ENCODE results near the gene GRN.
"Not testable (repeated sequence)": the region's sequence is repeated elsewhere in the genome, so short reads cannot be mapped to it uniquely, and the experiment has no call there.

The GRN gene

DNA sequence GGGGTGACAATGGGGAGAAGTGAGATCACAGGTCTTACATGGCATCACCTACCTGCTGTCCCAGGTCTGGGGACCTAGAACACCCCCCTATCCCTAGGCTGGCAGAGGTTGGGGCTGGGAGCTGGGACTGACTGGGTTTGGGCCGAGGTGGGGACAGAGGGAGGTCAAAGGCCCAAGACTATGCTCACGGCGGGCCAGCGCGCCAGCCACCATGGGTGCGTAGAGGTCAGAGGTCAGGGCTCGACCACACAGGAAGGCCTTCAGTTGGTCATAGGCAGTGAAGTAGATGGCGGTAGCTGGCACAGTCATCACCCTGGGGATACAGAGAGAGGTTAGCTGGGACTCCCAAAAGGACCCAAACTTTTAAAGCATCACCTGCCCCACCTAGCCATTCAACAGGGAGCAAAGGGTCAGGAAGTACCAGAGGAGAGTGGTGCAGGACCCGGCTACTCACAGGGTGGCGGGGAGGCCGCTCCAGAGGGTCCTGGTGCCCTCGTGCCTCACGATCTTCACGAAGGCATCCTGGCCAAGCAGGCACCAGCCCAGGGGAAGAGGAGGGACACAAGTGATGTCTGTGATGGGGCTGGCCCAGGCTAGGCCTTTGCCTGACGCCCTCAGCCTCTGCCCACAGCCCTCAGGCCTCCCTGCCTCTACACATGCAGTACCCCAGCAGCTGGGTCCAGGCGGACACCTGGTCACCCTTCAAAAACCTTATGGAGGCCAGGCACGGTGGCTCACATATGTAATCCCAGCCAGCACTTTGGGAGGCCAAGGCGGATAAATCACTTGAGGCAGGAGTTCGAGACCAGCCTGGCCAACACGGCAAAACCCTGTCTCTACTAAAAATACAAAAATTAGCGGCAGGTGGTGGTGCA is 23.6 kb upstream of the GRN start:
- no peak overlapping the region for H3K27ac ChIP-seq (ENCODE audit: low read depth in 2 of 2, low read length in 2 of 2)
- no peak overlapping the region for H3K4me3 ChIP-seq (ENCODE audit: low read length in 2 of 2)
- H3K4me1 ChIP-seq (ENCODE audit: control insufficient read depth in 2 of 2, insufficient read depth in 2 of 2, low read length in 2 of 2): peaks cover 8 to 13% of the 10 kb centered on the region in 2 donors
- H3K9me3 ChIP-seq (ENCODE audit: control insufficient read depth in 2 of 2, low read length in 2 of 2): no peaks in the 10 kb centered on the region
- H3K9ac ChIP-seq (ENCODE audit: low read depth in 1 of 2, low read length in 2 of 2): no peak overlapping the region
- H3K36me3 ChIP-seq (ENCODE audit: control insufficient read depth in 2 of 2, insufficient read depth in 2 of 2, low read length in 2 of 2): peaks cover 11 to 31% of the 10 kb centered on the region in 2 donors
- peaks cover under 1 to 14% of the 10 kb centered on the region in 2 donors for H3K27me3 ChIP-seq (ENCODE audit: control insufficient read depth in 2 of 2, insufficient read depth in 2 of 2, low read length in 2 of 2)

DNA sequence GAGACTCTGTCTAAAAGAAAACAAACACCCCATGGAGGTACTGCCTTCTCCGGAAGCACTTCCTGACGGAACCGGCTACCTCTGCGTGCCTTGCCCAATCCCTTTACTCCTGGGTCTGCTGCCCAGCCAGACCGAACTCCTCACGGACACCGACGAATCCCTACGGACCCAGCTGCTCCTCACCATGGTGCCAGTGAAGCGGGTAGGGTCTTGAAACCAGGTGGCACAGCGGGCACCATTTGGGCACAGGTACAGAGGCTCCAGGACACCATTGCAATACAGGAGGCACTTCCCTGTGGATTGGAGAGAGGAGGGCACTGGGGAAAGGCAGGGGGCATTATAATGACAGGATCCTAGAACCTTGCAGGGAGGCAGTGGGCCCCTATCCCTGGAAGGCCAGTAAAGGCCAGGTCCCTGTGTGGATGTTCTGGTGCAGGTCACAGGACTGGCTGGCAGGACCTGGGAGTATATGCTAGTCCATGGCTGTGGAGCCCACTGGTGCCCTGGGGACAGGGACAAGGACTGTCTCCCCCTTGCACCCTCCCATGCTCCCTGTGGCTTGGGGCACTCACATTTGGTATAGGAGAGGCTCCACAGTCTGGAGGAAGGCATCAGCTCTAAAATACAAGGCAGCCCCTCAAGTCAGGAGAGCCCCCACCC is 22.7 kb upstream of the GRN start:
- no peak overlapping the region for H3K9ac ChIP-seq (ENCODE audit: low read depth in 1 of 2, low read length in 2 of 2)
- H3K4me3 ChIP-seq (ENCODE audit: low read length in 2 of 2): no peak overlapping the region
- H3K27ac ChIP-seq (ENCODE audit: low read depth in 2 of 2, low read length in 2 of 2): no peak overlapping the region
- H3K4me1 ChIP-seq (ENCODE audit: control insufficient read depth in 2 of 2, insufficient read depth in 2 of 2, low read length in 2 of 2): peaks cover 8 to 13% of the 10 kb centered on the region in 2 donors
- no peaks in the 10 kb centered on the region for H3K9me3 ChIP-seq (ENCODE audit: control insufficient read depth in 2 of 2, low read length in 2 of 2)
- H3K36me3 ChIP-seq (ENCODE audit: control insufficient read depth in 2 of 2, insufficient read depth in 2 of 2, low read length in 2 of 2): peaks cover 11 to 31% of the 10 kb centered on the region in 2 donors
- peaks cover 0 to 5% of the 10 kb centered on the region in 2 donors for H3K27me3 ChIP-seq (ENCODE audit: control insufficient read depth in 2 of 2, insufficient read depth in 2 of 2, low read length in 2 of 2)

GRCh38 chr17:44323359-44324091 is 21.6 kb upstream of the GRN start:
- H3K36me3 ChIP-seq (ENCODE audit: control insufficient read depth in 2 of 2, insufficient read depth in 2 of 2, low read length in 2 of 2): peaks cover 11 to 31% of the 10 kb centered on the region in 2 donors
- H3K27me3 ChIP-seq (ENCODE audit: control insufficient read depth in 2 of 2, insufficient read depth in 2 of 2, low read length in 2 of 2): no peaks in the 10 kb centered on the region
- peak overlapping the region; percentile 73 to 84 for H3K4me3 ChIP-seq (ENCODE audit: low read length in 2 of 2)
- peak overlapping the region; percentile 94 to 97 for H3K27ac ChIP-seq (ENCODE audit: low read depth in 2 of 2, low read length in 2 of 2)
- no peaks in the 10 kb centered on the region for H3K9me3 ChIP-seq (ENCODE audit: control insufficient read depth in 2 of 2, low read length in 2 of 2)
- H3K4me1 ChIP-seq (ENCODE audit: control insufficient read depth in 2 of 2, insufficient read depth in 2 of 2, low read length in 2 of 2): peaks cover 8 to 13% of the 10 kb centered on the region in 2 donors
- H3K9ac ChIP-seq (ENCODE audit: low read depth in 1 of 2, low read length in 2 of 2): peak overlapping the region; percentile 90

DNA sequence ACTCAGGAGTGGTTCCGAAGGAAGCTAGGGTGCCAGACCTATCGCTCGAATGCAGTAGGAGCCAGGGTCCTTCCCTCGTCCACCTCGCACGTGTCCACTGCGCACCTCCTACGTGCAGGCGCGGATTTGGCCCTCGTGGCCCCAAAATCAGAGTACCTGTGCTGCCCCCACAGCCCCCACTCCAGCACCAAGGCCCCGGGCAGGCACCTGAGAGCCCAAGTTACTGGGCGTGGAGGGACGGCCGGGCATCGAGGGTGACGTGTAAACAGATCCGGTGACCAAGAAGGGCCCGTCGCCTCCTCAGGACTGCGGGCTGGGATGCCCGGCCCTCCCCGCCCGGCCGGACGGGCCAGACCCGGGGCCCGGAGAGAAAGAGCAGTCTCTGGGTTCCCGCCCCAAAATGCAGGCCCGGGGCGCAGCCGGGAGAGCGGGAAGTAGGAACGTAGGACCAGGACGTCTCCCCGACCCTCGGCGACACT is 21.0 kb upstream of the GRN start:
- no peaks in the 10 kb centered on the region for H3K27me3 ChIP-seq (ENCODE audit: control insufficient read depth in 2 of 2, insufficient read depth in 2 of 2, low read length in 2 of 2)
- peak overlapping the region; percentile 90 for H3K9ac ChIP-seq (ENCODE audit: low read depth in 1 of 2, low read length in 2 of 2)
- peaks cover 11 to 31% of the 10 kb centered on the region in 2 donors for H3K36me3 ChIP-seq (ENCODE audit: control insufficient read depth in 2 of 2, insufficient read depth in 2 of 2, low read length in 2 of 2)
- peaks cover 8 to 13% of the 10 kb centered on the region in 2 donors for H3K4me1 ChIP-seq (ENCODE audit: control insufficient read depth in 2 of 2, insufficient read depth in 2 of 2, low read length in 2 of 2)
- H3K27ac ChIP-seq (ENCODE audit: low read depth in 2 of 2, low read length in 2 of 2): peak overlapping the region; percentile 94 to 97
- no peaks in the 10 kb centered on the region for H3K9me3 ChIP-seq (ENCODE audit: control insufficient read depth in 2 of 2, low read length in 2 of 2)
- H3K4me3 ChIP-seq (ENCODE audit: low read length in 2 of 2): peak overlapping the region; percentile 73 to 84

DNA sequence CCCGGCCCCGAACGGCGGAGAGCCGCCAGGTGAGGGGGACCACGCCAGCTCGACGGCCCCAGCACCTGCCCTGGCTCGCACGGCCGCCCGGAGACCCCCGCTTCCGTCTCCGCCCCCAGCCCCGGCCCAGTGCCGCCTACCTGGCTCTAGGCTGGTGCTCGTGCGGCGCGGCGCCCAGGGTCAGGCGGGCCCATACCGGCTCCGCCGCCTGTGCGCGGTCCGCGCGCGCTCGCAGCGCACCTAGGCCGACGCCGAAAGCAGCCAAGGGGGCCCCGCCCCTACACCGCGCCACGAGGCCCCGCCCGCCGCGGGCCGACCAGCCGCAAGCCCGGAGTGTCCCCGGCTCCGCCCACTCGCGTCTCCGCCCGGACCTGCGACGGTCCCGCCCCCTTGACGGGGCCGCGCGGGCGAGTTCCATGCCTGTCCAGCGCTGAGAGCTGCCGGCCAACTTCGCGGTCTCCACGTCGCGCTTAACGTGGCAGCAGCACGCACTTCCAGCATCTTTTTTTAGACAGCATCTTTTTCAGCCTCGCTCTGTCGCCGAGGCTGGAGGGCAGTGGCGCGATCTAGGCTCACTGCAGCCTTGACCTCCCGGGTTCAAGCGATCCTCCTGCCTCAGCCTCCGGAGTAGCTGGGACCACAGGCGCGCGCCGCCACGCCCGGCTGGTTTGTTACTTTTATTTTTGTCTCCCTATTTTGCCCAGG is 20.4 kb upstream of the GRN start, which contains the start of gene SLC25A39:
Gene SLC25A39 (minus strand): TSS at position 253 of the 705 bp plus-strand sequence. CDS start 1,261 bp downstream, outside the sequence.
- H3K4me1 ChIP-seq (ENCODE audit: control insufficient read depth in 2 of 2, insufficient read depth in 2 of 2, low read length in 2 of 2): peaks cover 8 to 13% of the 10 kb centered on the region in 2 donors
- peaks cover 9 to 26% of the 10 kb centered on the region in 2 donors for H3K36me3 ChIP-seq (ENCODE audit: control insufficient read depth in 2 of 2, insufficient read depth in 2 of 2, low read length in 2 of 2)
- no peaks in the 10 kb centered on the region for H3K27me3 ChIP-seq (ENCODE audit: control insufficient read depth in 2 of 2, insufficient read depth in 2 of 2, low read length in 2 of 2)
- peak within 1 kb of the TSS; percentile 79 to 84 for H3K4me3 ChIP-seq (ENCODE audit: low read length in 2 of 2)
- H3K9ac ChIP-seq (ENCODE audit: low read depth in 1 of 2, low read length in 2 of 2): peak within 1 kb of the TSS; percentile 90 to 92
- H3K27ac ChIP-seq (ENCODE audit: low read depth in 2 of 2, low read length in 2 of 2): peak within 1 kb of the TSS; percentile 94 to 97
- no peaks in the 10 kb centered on the region for H3K9me3 ChIP-seq (ENCODE audit: control insufficient read depth in 2 of 2, low read length in 2 of 2)

- Histone ChIP-seq H3K9ac (ENCODE audit: low read depth in 1 of 2, low read length in 2 of 2) (peak overlapping the region; percentile 47), H3K4me3 (ENCODE audit: low read length in 2 of 2) (peak overlapping the region; percentile 59 to 63), H3K9me3 (ENCODE audit: control insufficient read depth in 2 of 2, low read length in 2 of 2) (no peaks in the 10 kb centered on the region), H3K4me1 (ENCODE audit: control insufficient read depth in 2 of 2, insufficient read depth in 2 of 2, low read length in 2 of 2) (peaks cover 8 to 13% of the 10 kb centered on the region in 2 donors), H3K36me3 (ENCODE audit: control insufficient read depth in 2 of 2, insufficient read depth in 2 of 2, low read length in 2 of 2) (peaks cover 0 to 5% of the 10 kb centered on the region in 2 donors), H3K27ac (ENCODE audit: low read depth in 2 of 2, low read length in 2 of 2) (peak overlapping the region; percentile 27 to 32), H3K27me3 (ENCODE audit: control insufficient read depth in 2 of 2, insufficient read depth in 2 of 2, low read length in 2 of 2) (no peaks in the 10 kb centered on the region)
Observed at GRCh38 chr17:44326861-44327444, 18.1 kb upstream of the GRN start.

- Histone ChIP-seq H3K9ac (ENCODE audit: low read depth in 1 of 2, low read length in 2 of 2) (no peak overlapping the region), H3K4me3 (ENCODE audit: low read length in 2 of 2) (no peak overlapping the region), H3K27me3 (ENCODE audit: control insufficient read depth in 2 of 2, insufficient read depth in 2 of 2, low read length in 2 of 2) (no peaks in the 10 kb centered on the region), H3K9me3 (ENCODE audit: control insufficient read depth in 2 of 2, low read length in 2 of 2) (no peaks in the 10 kb centered on the region), H3K4me1 (ENCODE audit: control insufficient read depth in 2 of 2, insufficient read depth in 2 of 2, low read length in 2 of 2) (peaks cover 8 to 13% of the 10 kb centered on the region in 2 donors), H3K36me3 (ENCODE audit: control insufficient read depth in 2 of 2, insufficient read depth in 2 of 2, low read length in 2 of 2) (no peaks in the 10 kb centered on the region), H3K27ac (ENCODE audit: low read depth in 2 of 2, low read length in 2 of 2) (no peak overlapping the region)
Observed at GRCh38 chr17:44327715-44328449, 17.2 kb upstream of the GRN start.

- H3K27me3 ChIP-seq (ENCODE audit: control insufficient read depth in 2 of 2, insufficient read depth in 2 of 2, low read length in 2 of 2); H3K9ac ChIP-seq (ENCODE audit: low read depth in 1 of 2, low read length in 2 of 2); H3K4me1 ChIP-seq (ENCODE audit: control insufficient read depth in 2 of 2, insufficient read depth in 2 of 2, low read length in 2 of 2); H3K9me3 ChIP-seq (ENCODE audit: control insufficient read depth in 2 of 2, low read length in 2 of 2); H3K36me3 ChIP-seq (ENCODE audit: control insufficient read depth in 2 of 2, insufficient read depth in 2 of 2, low read length in 2 of 2); H3K4me3 ChIP-seq (ENCODE audit: low read length in 2 of 2); H3K27ac ChIP-seq (ENCODE audit: low read depth in 2 of 2, low read length in 2 of 2): not testable (repeated sequence)
Observed at GRCh38 chr17:44329516-44329915, 15.6 kb upstream of the GRN start.

DNA sequence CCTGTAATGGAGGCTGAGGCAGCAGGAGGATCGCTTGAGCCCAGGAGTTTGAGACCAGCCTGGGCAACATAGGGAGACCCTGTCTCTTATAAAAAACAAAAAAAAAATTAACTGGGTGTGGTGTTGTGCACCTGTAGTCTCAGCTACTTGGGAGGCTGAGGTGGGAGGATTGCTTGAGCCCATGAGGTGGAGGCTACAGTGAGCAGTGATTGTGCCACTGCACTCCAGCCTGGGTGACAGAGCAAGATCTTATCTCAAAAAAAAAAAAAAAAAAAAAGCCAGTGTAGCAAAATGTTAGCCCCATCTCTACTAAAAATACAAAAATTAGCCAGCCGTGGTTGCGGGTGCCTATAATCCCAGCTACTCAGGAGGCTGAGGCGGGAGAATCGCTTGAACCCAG is 14.8 kb upstream of the GRN start:
- not testable (repeated sequence) for H3K9me3 ChIP-seq (ENCODE audit: control insufficient read depth in 2 of 2, low read length in 2 of 2); H3K4me1 ChIP-seq (ENCODE audit: control insufficient read depth in 2 of 2, insufficient read depth in 2 of 2, low read length in 2 of 2); H3K36me3 ChIP-seq (ENCODE audit: control insufficient read depth in 2 of 2, insufficient read depth in 2 of 2, low read length in 2 of 2); H3K9ac ChIP-seq (ENCODE audit: low read depth in 1 of 2, low read length in 2 of 2); H3K4me3 ChIP-seq (ENCODE audit: low read length in 2 of 2); H3K27me3 ChIP-seq (ENCODE audit: control insufficient read depth in 2 of 2, insufficient read depth in 2 of 2, low read length in 2 of 2); H3K27ac ChIP-seq (ENCODE audit: low read depth in 2 of 2, low read length in 2 of 2)
